GM10248 (cell line): ENCODE measurements around the gene BRMS1L.
A peak's percentile ranks its signal among the peaks of the same experiment; 100 is the strongest.
"Not testable (repeated sequence)": the region's sequence is repeated elsewhere in the genome, so short reads cannot be mapped to it uniquely, and the experiment has no call there.

Experiments
- CTCF ChIA-PET: fragments of 300-600 bp; sonication (Branson Sonifier 250); formaldehyde crosslinking; extraction: SDS; loops from one replicate; lab custom pipeline; 2021; ENCODE audit warnings: antibody characterized with exemption; lab: Yijun Ruan, JAX
- POLR2A ChIA-PET: fragments of 350-650 bp; sonication (Branson Sonifier 250); formaldehyde crosslinking; extraction: SDS; loops from one replicate; lab custom pipeline; 2020; ENCODE audit warnings: antibody characterized with exemption; lab: Yijun Ruan, JAX
- DNase-seq: peaks from one replicate; pipeline ENCODE4 v3.0.0; 2012; ENCODE audit errors: extremely low spot score
- CTCF ChIP-seq: IDR thresholded peaks from 2 replicates; pipeline ENCODE4 v1.5.1; 2012; ENCODE audit warnings: mild to moderate bottlenecking, low read depth; ENCODE audit errors: extremely low read depth, missing control alignments, control extremely low read depth

The BRMS1L gene

GRCh38 chr14:35821564-35822411 is 4.3 kb upstream of the BRMS1L start:
- CTCF ChIA-PET: interaction anchor here (0.7 to 2.5 kb wide), 10 partner anchors 9 to 529 kb away, joined by 3 to 11 read pairs (median 4); partner anchors contain the start of genes PSMA6 and RALGAPA1
- peak; percentile 73 for TF ChIP-seq CTCF
- POLR2A ChIA-PET: no interaction called here
- peak; percentile 17 for DNase-seq

- DNase-seq: no peak
- ChIA-PET CTCF (interaction anchor here (0.7 to 2.5 kb wide), 9 partner anchors 9 to 530 kb away, joined by 3 to 11 read pairs (median 3); partner anchors contain the start of genes PSMA6 and RALGAPA1), POLR2A (no interaction called here)
- TF ChIP-seq CTCF: no peak
These were observed 3.6 kb upstream of the BRMS1L start for GRCh38 chr14:35822501-35822900.

GRCh38 chr14:35824446-35825165 is 1.5 kb upstream of the BRMS1L start:
- DNase-seq, POLR2A ChIA-PET, CTCF ChIA-PET: not testable (repeated sequence)

GRCh38 chr14:35825968-35826217 is 245 bp upstream of the BRMS1L start:
- POLR2A ChIA-PET: interaction anchor here (0.6 to 1.0 kb wide), 7 partner anchors 8 to 410 kb away, joined by 3 to 4 read pairs (median 3); partner anchors contain the start of gene RALGAPA1
- CTCF ChIA-PET: interaction anchor here (0.9 to 3.0 kb wide), 10 partner anchors 8 to 244 kb away, joined by 3 to 13 read pairs (median 6); partner anchors contain the start of gene RALGAPA1
- TF ChIP-seq CTCF: no peak
- DNase-seq: no peak

- no peak for TF ChIP-seq CTCF
- DNase-seq: no peak
- CTCF ChIA-PET: interaction anchor here (1.2 to 3.0 kb wide), 6 partner anchors 9 to 243 kb away, joined by 4 to 13 read pairs (median 7); partner anchors contain the start of gene RALGAPA1
- POLR2A ChIA-PET: no interaction called here
These were observed 846 bp downstream of the BRMS1L start for GRCh38 chr14:35826952-35827416.

- ChIA-PET CTCF (interaction anchor here (1.2 to 3.0 kb wide), 3 partner anchors 10 to 21 kb away, joined by 4 to 13 read pairs (median 8); partner anchors contain the start of gene RALGAPA1), POLR2A (no interaction called here)
- TF ChIP-seq CTCF: no peak
- DNase-seq: no peak
These were observed 1.7 kb downstream of the BRMS1L start for GRCh38 chr14:35827678-35828472.
